Measurements from ENCODE around the gene HSD17B8.

The HSD17B8 gene

GRCh38 chr6:33171016-33171879, 33.2 kb upstream of the HSD17B8 start:
- DNase-seq (ENCODE audit: low read depth, low spot score) = no peak

- DNase-seq (ENCODE audit: low read depth, low spot score) = no peak
These were observed 32.4 kb upstream of the HSD17B8 start for GRCh38 chr6:33171880-33172687.

GRCh38 chr6:33172688-33173534, 31.5 kb upstream of the HSD17B8 start:
- no peak for DNase-seq (ENCODE audit: low read depth, low spot score)

- no peak for DNase-seq (ENCODE audit: low read depth, low spot score)
These were observed 30.8 kb upstream of the HSD17B8 start for GRCh38 chr6:33173535-33174180.

GRCh38 chr6:33174784-33175183, 29.7 kb upstream of the HSD17B8 start:
- no peak for DNase-seq (ENCODE audit: low read depth, low spot score)

GRCh38 chr6:33175436-33176069, 28.9 kb upstream of the HSD17B8 start:
- DNase-seq (ENCODE audit: low read depth, low spot score) = no peak

GRCh38 chr6:33176906-33177305, 27.5 kb upstream of the HSD17B8 start:
- DNase-seq (ENCODE audit: low read depth, low spot score) = no peak

GRCh38 chr6:33177552-33178446, 26.7 kb upstream of the HSD17B8 start:
- DNase-seq (ENCODE audit: low read depth, low spot score) = no peak

GRCh38 chr6:33178755-33179475, 25.5 kb upstream of the HSD17B8 start:
- DNase-seq (ENCODE audit: low read depth, low spot score) = no peak

GRCh38 chr6:33181141-33181540, 23.3 kb upstream of the HSD17B8 start:
- no peak for DNase-seq (ENCODE audit: low read depth, low spot score)

GRCh38 chr6:33183071-33183683, 21.3 kb upstream of the HSD17B8 start:
- no peak for DNase-seq (ENCODE audit: low read depth, low spot score)

- no peak for DNase-seq (ENCODE audit: low read depth, low spot score)
These were observed 19.3 kb upstream of the HSD17B8 start for GRCh38 chr6:33185190-33185589.

- DNase-seq (ENCODE audit: low read depth, low spot score) = no peak
These were observed 18.7 kb upstream of the HSD17B8 start for GRCh38 chr6:33185654-33186187.

GRCh38 chr6:33187809-33188208, 16.6 kb upstream of the HSD17B8 start:
- DNase-seq (ENCODE audit: low read depth, low spot score) = no peak

- no peak for DNase-seq (ENCODE audit: low read depth, low spot score)
These were observed 15.3 kb upstream of the HSD17B8 start for GRCh38 chr6:33189164-33189563.

- no peak for DNase-seq (ENCODE audit: low read depth, low spot score)
These were observed 14.6 kb upstream of the HSD17B8 start for GRCh38 chr6:33189625-33190448.

- no peak for DNase-seq (ENCODE audit: low read depth, low spot score)
These were observed 13.8 kb upstream of the HSD17B8 start for GRCh38 chr6:33190504-33191107.
